HEK293 (cell line): ENCODE measurements around the gene MIA3.

Source experiments
- CTCF ChIA-PET: fragments of 350-600 bp; formaldehyde crosslinking; extraction: SDS; loops from one replicate; lab custom pipeline; 2021; ENCODE audit warnings: antibody characterized with exemption; lab: Yijun Ruan, JAX
- POLR2A ChIA-PET: fragments of 300-600 bp; formaldehyde crosslinking; extraction: SDS; loops from one replicate; lab custom pipeline; 2020; ENCODE audit warnings: antibody characterized with exemption, inconsistent platforms; lab: Yijun Ruan, JAX
- H3K27ac ChIP-seq: fragments of 200-500 bp; sonication (Bioruptor generic); 2 replicates; pipeline ENCODE4 v1.5.1; 2014; ENCODE audit warnings: low read depth, low read length, control low read depth, inconsistent platforms; ENCODE audit errors: extremely low read depth
- H3K36me3 ChIP-seq, 2 experiments: fragments of 200-500 bp in 1 of 2; sonication (Bioruptor generic) in 1 of 2; 1 replicate in 1 of 2; 2 replicates in 1 of 2; pipeline ENCODE4 v1.5.1; 2014 to 2017; ENCODE audit warnings: inconsistent platforms in 2 of 2, low read length in 2 of 2; ENCODE audit not compliant: control insufficient read depth in 2 of 2, insufficient read depth in 1 of 2
- H3K4me1 ChIP-seq: fragments of 200-500 bp; sonication (Bioruptor generic); 2 replicates; pipeline ENCODE4 v1.5.1; 2014; ENCODE audit warnings: mild to moderate bottlenecking, low read length, inconsistent platforms; ENCODE audit not compliant: control insufficient read depth, insufficient read depth
- H3K4me3 ChIP-seq: 2 replicates; pipeline ENCODE4 v1.5.1; 2011; ENCODE audit warnings: low read depth, mild to moderate bottlenecking, control low read depth, low read length, moderate library complexity
- H3K9me3 ChIP-seq: fragments of 200-500 bp; sonication (Bioruptor generic); 2 replicates; pipeline ENCODE4 v1.5.1; 2014; ENCODE audit warnings: low read depth, low read length, inconsistent platforms; ENCODE audit not compliant: control insufficient read depth, insufficient read depth
- BCL11A ChIP-seq: fragments of 450-650 bp; formaldehyde crosslinking; IDR thresholded peaks from 2 replicates; pipeline ENCODE4 v1.5.1; 2016; ENCODE audit warnings: low read depth, missing biosample characterization, missing genetic modification characterization
- HOXD13 ChIP-seq: sonication (generic); formaldehyde crosslinking; IDR thresholded peaks from 2 replicates; pipeline ENCODE4 v1.8.0; 2022; ENCODE audit warnings: missing genetic modification reagents, borderline replicate concordance
- SP2 ChIP-seq: fragments of 450-650 bp; formaldehyde crosslinking; IDR thresholded peaks from 2 replicates; pipeline ENCODE4 v1.5.1; 2016; ENCODE audit warnings: missing biosample characterization, missing genetic modification characterization
- ZNF10 ChIP-seq: fragments of 450-650 bp; formaldehyde crosslinking; IDR thresholded peaks from 2 replicates; pipeline ENCODE4 v1.5.1; 2017; ENCODE audit warnings: missing biosample characterization, missing genetic modification characterization
- ZNF221 ChIP-seq: fragments of 450-650 bp; formaldehyde crosslinking; IDR thresholded peaks from 2 replicates; pipeline ENCODE4 v1.5.1; 2017; ENCODE audit warnings: missing biosample characterization, missing genetic modification characterization, borderline replicate concordance
- ZNF292 ChIP-seq: fragments of 450-650 bp; formaldehyde crosslinking; IDR thresholded peaks from 2 replicates; pipeline ENCODE4 v1.5.1; 2016; ENCODE audit warnings: low read depth, missing biosample characterization, missing genetic modification characterization, borderline replicate concordance
- ZNF311 ChIP-seq: fragments of 450-650 bp; formaldehyde crosslinking; IDR thresholded peaks from 2 replicates; pipeline ENCODE4 v1.5.1; 2017; ENCODE audit warnings: missing biosample characterization, missing genetic modification characterization, borderline replicate concordance
- ZNF324 ChIP-seq: fragments of 450-650 bp; formaldehyde crosslinking; IDR thresholded peaks from 2 replicates; pipeline ENCODE4 v1.5.1; 2016; ENCODE audit warnings: missing biosample characterization, missing genetic modification characterization
- ZNF341 ChIP-seq: fragments of 450-650 bp; formaldehyde crosslinking; IDR thresholded peaks from 2 replicates; pipeline ENCODE4; 2016; ENCODE audit warnings: low read depth, missing biosample characterization, missing genetic modification characterization
- ZNF521 ChIP-seq: fragments of 450-650 bp; formaldehyde crosslinking; IDR thresholded peaks from 2 replicates; pipeline ENCODE4 v1.5.1; 2017; ENCODE audit warnings: missing biosample characterization, mild to moderate bottlenecking, missing genetic modification characterization
- ZNF544 ChIP-seq: fragments of 450-650 bp; formaldehyde crosslinking; IDR thresholded peaks from 2 replicates; pipeline ENCODE4 v1.5.0; 2017; ENCODE audit warnings: missing biosample characterization, missing genetic modification characterization
- ZNF561 ChIP-seq: fragments of 450-650 bp; IDR thresholded peaks from 2 replicates; pipeline ENCODE4 v1.5.1; 2018; ENCODE audit warnings: missing biosample characterization, missing genetic modification characterization, borderline replicate concordance
- ZNF596 ChIP-seq: fragments of 450-650 bp; IDR thresholded peaks from 2 replicates; pipeline ENCODE4 v1.5.0; 2018; ENCODE audit warnings: missing biosample characterization, mild to moderate bottlenecking, missing genetic modification characterization, moderate library complexity
- ZNF626 ChIP-seq: fragments of 450-650 bp; sonication (Bioruptor Pico); formaldehyde crosslinking; IDR thresholded peaks from 2 replicates; pipeline ENCODE4 v1.5.1; 2018; ENCODE audit warnings: missing biosample characterization, missing genetic modification characterization, inconsistent platforms
- ZNF629 ChIP-seq: fragments of 450-650 bp; formaldehyde crosslinking; IDR thresholded peaks from 2 replicates; pipeline ENCODE4 v1.5.1; 2017; ENCODE audit warnings: missing biosample characterization, missing genetic modification characterization
- ZNF658 ChIP-seq: fragments of 450-650 bp; formaldehyde crosslinking; IDR thresholded peaks from 2 replicates; pipeline ENCODE4; 2016; ENCODE audit warnings: missing biosample characterization, missing genetic modification characterization
- ZNF701 ChIP-seq: fragments of 450-650 bp; formaldehyde crosslinking; IDR thresholded peaks from 2 replicates; pipeline ENCODE4 v1.5.1; 2016; ENCODE audit warnings: missing biosample characterization, missing genetic modification characterization
- ZNF777 ChIP-seq: fragments of 450-650 bp; formaldehyde crosslinking; IDR thresholded peaks from 2 replicates; pipeline ENCODE4 v1.5.1; 2017; ENCODE audit warnings: missing biosample characterization, missing genetic modification characterization, borderline replicate concordance
- ZNF837 ChIP-seq: fragments of 450-650 bp; formaldehyde crosslinking; IDR thresholded peaks from 2 replicates; pipeline ENCODE4 v1.5.1; 2016; ENCODE audit warnings: missing biosample characterization, missing genetic modification characterization
- ZSCAN30 ChIP-seq: fragments of 450-650 bp; IDR thresholded peaks from 2 replicates; pipeline ENCODE4 v1.5.1; 2018; ENCODE audit warnings: missing biosample characterization, mild to moderate bottlenecking, missing genetic modification characterization, moderate library complexity
- TF ChIP-seq, protein P1 (sequence below): fragments of 450-650 bp; formaldehyde crosslinking; IDR thresholded peaks from 2 replicates; pipeline ENCODE4 v1.5.1; 2016; ENCODE audit warnings: missing biosample characterization, missing genetic modification characterization
- TF ChIP-seq, protein P2 (sequence below): fragments of 450-650 bp; formaldehyde crosslinking; conservative IDR thresholded peaks from 2 replicates; pipeline ENCODE4 v1.5.1; 2016; ENCODE audit warnings: low read depth, missing biosample characterization, missing genetic modification characterization
- TF ChIP-seq, protein P3 (sequence below): fragments of 450-650 bp; formaldehyde crosslinking; IDR thresholded peaks from 2 replicates; pipeline ENCODE4 v1.5.1; 2016; ENCODE audit warnings: missing biosample characterization, missing genetic modification characterization, borderline replicate concordance

Gene MIA3

DNA sequence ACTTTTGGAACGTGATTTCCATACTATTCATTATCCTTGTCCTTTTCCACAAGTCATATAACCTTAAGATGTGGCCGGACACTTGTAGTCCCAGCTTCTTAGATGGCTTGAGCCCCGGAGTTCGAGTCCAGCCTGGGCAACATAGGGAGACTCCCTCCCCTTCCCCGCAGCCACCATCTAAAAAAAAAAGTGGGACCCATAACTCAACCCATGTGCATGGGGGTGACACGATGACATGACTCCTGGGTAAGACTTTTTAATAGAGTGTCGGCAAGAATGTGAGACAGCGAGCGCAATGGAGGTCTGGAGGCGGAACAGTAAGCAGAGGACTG is 25.7 kb downstream of the MIA3 start:
- H3K4me3 ChIP-seq = peak overlapping the region; percentile 60
- no peaks in the 10 kb centered on the region for H3K9me3 ChIP-seq
- H3K4me1 ChIP-seq = peaks cover 3% of the 10 kb centered on the region; the same call in 1 of the 2 replicates
- CTCF ChIA-PET = interaction anchor here (0.6 to 4.7 kb wide), 4 partner anchors 9 to 188 kb away, joined by 3 to 25 read pairs (median 10); no protein-coding TSS in a partner anchor
- peak overlapping the region; percentile 77 for H3K27ac ChIP-seq
- no peak for TF ChIP-seq ZSCAN30
- TF ChIP-seq BCL11A (tag by site-specific recombination) = no peak
- TF ChIP-seq ZNF837 (tag by site-specific recombination) = no peak
- no peak for TF ChIP-seq ZNF221 (tag by site-specific recombination)
- no peak for TF ChIP-seq ZNF626 (tag by site-specific recombination)
- no peak for TF ChIP-seq ZNF521 (tag by site-specific recombination)
- no peak for TF ChIP-seq ZNF292 (tag by site-specific recombination)
- no peak for TF ChIP-seq ZNF596 (tag by site-specific recombination)
- no peak for TF ChIP-seq ZNF544
- TF ChIP-seq ZNF629 (tag by site-specific recombination) = no peak
- TF ChIP-seq ZNF561 (tag by site-specific recombination) = no peak
- TF ChIP-seq, protein P1, sequence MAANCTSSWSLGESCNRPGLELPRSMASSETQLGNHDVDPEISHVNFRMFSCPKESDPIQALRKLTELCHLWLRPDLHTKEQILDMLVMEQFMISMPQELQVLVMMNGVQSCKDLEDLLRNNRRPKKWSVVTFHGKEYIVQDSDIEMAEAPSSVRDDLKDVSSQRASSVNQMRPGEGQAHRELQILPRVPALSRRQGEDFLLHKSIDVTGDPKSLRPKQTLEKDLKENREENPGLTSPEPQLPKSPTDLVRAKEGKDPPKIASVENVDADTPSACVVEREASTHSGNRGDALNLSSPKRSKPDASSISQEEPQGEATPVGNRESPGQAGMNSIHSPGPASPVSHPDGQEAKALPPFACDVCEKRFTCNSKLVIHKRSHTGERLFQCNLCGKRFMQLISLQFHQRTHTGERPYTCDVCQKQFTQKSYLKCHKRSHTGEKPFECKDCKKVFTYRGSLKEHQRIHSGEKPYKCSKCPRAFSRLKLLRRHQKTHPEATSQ (tag by site-specific recombination) = no peak
- TF ChIP-seq ZNF10 (tag by site-specific recombination) = no peak
- no peak for TF ChIP-seq ZNF777 (tag by site-specific recombination)
- TF ChIP-seq, protein P2, sequence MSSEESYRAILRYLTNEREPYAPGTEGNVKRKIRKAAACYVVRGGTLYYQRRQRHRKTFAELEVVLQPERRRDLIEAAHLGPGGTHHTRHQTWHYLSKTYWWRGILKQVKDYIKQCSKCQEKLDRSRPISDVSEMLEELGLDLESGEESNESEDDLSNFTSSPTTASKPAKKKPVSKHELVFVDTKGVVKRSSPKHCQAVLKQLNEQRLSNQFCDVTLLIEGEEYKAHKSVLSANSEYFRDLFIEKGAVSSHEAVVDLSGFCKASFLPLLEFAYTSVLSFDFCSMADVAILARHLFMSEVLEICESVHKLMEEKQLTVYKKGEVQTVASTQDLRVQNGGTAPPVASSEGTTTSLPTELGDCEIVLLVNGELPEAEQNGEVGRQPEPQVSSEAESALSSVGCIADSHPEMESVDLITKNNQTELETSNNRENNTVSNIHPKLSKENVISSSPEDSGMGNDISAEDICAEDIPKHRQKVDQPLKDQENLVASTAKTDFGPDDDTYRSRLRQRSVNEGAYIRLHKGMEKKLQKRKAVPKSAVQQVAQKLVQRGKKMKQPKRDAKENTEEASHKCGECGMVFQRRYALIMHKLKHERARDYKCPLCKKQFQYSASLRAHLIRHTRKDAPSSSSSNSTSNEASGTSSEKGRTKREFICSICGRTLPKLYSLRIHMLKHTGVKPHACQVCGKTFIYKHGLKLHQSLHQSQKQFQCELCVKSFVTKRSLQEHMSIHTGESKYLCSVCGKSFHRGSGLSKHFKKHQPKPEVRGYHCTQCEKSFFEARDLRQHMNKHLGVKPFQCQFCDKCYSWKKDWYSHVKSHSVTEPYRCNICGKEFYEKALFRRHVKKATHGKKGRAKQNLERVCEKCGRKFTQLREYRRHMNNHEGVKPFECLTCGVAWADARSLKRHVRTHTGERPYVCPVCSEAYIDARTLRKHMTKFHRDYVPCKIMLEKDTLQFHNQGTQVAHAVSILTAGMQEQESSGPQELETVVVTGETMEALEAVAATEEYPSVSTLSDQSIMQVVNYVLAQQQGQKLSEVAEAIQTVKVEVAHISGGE (tag by site-specific recombination) = no peak
- TF ChIP-seq ZNF658 = no peak
- TF ChIP-seq SP2 (tag by site-specific recombination) = no peak
- peaks cover 13 to 17% of the 10 kb centered on the region in 2 experiments for H3K36me3 ChIP-seq
- POLR2A ChIA-PET = interaction anchor here (0.7 to 2.3 kb wide), 4 partner anchors 23 to 69 kb away, joined by 3 to 10 read pairs (median 4); partner anchors contain the start of genes AIDA and BROX

DNA sequence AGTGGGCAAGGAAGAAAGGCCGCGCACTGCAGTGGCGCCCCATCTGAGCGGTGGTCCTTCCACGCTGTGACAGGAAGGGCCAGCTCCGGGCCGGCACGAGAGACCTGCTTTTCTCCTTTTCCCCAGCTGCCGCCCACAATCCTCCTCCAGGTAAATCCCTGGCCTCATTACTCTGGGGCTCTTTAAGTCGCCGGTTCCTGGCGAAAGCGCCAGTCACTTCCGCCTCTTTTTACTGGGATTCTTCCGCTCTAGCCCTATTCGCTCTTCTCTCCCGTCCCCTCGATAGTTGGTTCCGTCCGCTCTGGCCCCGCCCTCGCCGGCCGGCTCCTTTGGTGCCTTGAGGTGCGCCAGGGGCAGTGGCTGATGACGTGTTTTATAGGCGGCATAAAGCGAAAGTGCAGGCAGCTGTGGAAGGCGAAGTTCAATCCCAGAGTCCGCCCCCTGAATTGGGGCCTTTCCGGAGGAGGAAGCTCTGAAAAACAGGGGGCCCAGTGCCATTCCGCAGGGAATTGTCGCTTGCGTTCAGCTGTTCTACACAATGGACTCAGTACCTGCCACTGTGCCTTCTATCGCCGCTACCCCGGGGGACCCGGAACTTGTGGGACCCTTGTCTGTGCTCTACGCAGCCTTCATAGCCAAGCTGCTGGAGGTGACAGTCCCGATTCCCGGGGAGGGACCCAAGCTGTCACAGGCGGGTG is 26.2 kb downstream of the MIA3 start:
- Histone ChIP-seq H3K27ac (peak overlapping the region; percentile 77), H3K4me1 (peaks cover 3% of the 10 kb centered on the region; the same call in 1 of the 2 replicates), H3K4me3 (peak overlapping the region; percentile 60), H3K36me3 (peaks cover 12 to 13% of the 10 kb centered on the region in 2 experiments), H3K9me3 (no peaks in the 10 kb centered on the region)
- ChIA-PET CTCF (interaction anchor here (0.6 to 4.7 kb wide), 3 partner anchors 10 to 189 kb away, joined by 3 to 25 read pairs (median 16); no protein-coding TSS in a partner anchor), POLR2A (interaction anchor here (0.7 to 2.3 kb wide), 4 partner anchors 24 to 69 kb away, joined by 3 to 10 read pairs (median 4); partner anchors contain the start of genes AIDA and BROX)
- TF ChIP-seq ZNF324 (0 out of 2 replicates have a peak, but pooled peaks have one; percentile 14), HOXD13 (CRISPR knock-in tag) (peak; percentile 99), ZNF701 (no peak), ZNF341 (tag by site-specific recombination) (peak; percentile 93), ZNF311 (no peak)
- TF ChIP-seq, protein P3, sequence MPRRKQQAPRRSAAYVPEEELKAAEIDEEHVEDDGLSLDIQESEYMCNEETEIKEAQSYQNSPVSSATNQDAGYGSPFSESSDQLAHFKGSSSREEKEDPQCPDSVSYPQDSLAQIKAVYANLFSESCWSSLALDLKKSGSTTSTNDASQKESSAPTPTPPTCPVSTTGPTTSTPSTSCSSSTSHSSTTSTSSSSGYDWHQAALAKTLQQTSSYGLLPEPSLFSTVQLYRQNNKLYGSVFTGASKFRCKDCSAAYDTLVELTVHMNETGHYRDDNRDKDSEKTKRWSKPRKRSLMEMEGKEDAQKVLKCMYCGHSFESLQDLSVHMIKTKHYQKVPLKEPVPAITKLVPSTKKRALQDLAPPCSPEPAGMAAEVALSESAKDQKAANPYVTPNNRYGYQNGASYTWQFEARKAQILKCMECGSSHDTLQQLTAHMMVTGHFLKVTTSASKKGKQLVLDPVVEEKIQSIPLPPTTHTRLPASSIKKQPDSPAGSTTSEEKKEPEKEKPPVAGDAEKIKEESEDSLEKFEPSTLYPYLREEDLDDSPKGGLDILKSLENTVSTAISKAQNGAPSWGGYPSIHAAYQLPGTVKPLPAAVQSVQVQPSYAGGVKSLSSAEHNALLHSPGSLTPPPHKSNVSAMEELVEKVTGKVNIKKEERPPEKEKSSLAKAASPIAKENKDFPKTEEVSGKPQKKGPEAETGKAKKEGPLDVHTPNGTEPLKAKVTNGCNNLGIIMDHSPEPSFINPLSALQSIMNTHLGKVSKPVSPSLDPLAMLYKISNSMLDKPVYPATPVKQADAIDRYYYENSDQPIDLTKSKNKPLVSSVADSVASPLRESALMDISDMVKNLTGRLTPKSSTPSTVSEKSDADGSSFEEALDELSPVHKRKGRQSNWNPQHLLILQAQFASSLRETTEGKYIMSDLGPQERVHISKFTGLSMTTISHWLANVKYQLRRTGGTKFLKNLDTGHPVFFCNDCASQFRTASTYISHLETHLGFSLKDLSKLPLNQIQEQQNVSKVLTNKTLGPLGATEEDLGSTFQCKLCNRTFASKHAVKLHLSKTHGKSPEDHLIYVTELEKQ (tag by site-specific recombination) = no peak
